Suprapubic skin (tissue), 4 donors: Measurements from ENCODE around the gene MAPK14. TPM values are rescaled to one million over a fixed set of nuclear protein-coding genes. Genes with fewer than 3 reads are reported as not detected.

Source experiments
- DNase-seq, 2 donors: peaks; one replicate each; pipeline ENCODE4 v3.0.0-alpha.2; 2019; ENCODE audit warnings: low spot score in 2 of 2
- H3K27ac ChIP-seq: fragments of 200-600 bp; sonication (generic); one replicate; pipeline ENCODE4 v1.5.1; 2019
- H3K27me3 ChIP-seq: fragments of 200-600 bp; sonication (generic); one replicate; pipeline ENCODE4 v1.5.1; 2019
- H3K36me3 ChIP-seq: fragments of 200-600 bp; sonication (generic); one replicate; pipeline ENCODE4 v1.5.1; 2019
- H3K4me1 ChIP-seq: fragments of 200-600 bp; sonication (generic); one replicate; pipeline ENCODE4 v1.5.1; 2019
- H3K4me3 ChIP-seq: fragments of 200-600 bp; sonication (generic); one replicate; pipeline ENCODE4 v1.5.1; 2019; ENCODE audit warnings: mild to moderate bottlenecking
- H3K9me3 ChIP-seq: fragments of 200-600 bp; sonication (generic); one replicate; pipeline ENCODE4 v1.5.1; 2019
- EP300 ChIP-seq: sonication (generic); formaldehyde crosslinking; IDR thresholded peaks from one replicate; pipeline ENCODE4 v1.6.1; 2017; ENCODE audit warnings: antibody characterized with exemption
- POLR2A ChIP-seq, 2 donors: fragments of 450-650 bp; IDR thresholded peaks; one replicate each; pipeline ENCODE4 v1.6.1; 2017; ENCODE audit warnings: antibody characterized with exemption in 2 of 2, mild to moderate bottlenecking in 2 of 2, moderate library complexity in 2 of 2
- POLR2AphosphoS5 ChIP-seq, 3 donors: sonication (generic); formaldehyde crosslinking; IDR thresholded peaks; one replicate each; pipeline ENCODE4 v1.6.1; 2017; ENCODE audit warnings: antibody characterized with exemption in 3 of 3
- WGBS: methylation state at CpG from one replicate; pipeline ENCODE4 v1.1.5; 2018; 5-methylcytosine and 5-hydroxymethylcytosine counted together
- total RNA-seq, 4 donors: library from RNA; depleted of rRNA; stranded (reverse); fragments of >200 nt; gene quantifications; one replicate each; pipeline ENCODE4 v1.1.0, GENCODE V29; 2016
- TF ChIP-seq, protein P1 (sequence below), 2 donors: fragments of 200-600 bp in 1 of 2; fragments of 450-650 bp in 1 of 2; sonication (generic) in 1 of 2; IDR thresholded peaks; one replicate each; pipeline ENCODE4 v1.5.1; 2016 to 2019; ENCODE audit warnings: antibody characterized with exemption in 2 of 2, mild to moderate bottlenecking in 1 of 2, moderate library complexity in 1 of 2

Gene MAPK14
- total RNA-seq, 4 donors from 2014 or later, result 51.7 to 105 (median 57.8) TPM

DNA sequence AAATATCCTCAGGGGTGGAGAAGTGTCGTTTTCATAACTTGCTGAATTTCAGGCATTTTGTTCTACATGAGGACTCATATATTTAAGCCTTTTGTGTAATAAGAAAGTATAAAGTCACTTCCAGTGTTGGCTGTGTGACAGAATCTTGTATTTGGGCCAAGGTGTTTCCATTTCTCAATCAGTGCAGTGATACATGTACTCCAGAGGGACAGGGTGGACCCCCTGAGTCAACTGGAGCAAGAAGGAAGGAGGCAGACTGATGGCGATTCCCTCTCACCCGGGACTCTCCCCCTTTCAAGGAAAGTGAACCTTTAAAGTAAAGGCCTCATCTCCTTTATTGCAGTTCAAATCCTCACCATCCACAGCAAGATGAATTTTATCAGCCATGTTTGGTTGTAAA lies 82.4 kb downstream of the MAPK14 start:
- 75% methylated on average over 3 of the region's 3 CpGs for WGBS

DNA sequence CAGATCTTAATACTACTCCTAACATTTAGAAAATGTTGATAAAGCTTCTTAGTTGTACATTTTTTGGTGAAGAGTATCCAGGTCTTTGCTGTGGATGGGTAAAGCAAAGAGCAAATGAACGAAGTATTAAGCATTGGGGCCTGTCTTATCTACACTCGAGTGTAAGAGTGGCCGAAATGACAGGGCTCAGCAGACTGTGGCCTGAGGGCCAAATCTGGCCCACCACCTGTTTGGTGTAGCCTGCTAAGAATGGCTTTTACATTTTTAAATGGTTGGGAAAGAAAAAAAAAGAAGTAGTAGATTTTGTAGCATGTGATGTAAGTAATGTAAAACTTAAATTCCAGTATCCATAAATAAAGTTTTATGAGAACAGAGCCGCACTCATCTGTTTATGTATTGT lies 83.3 kb downstream of the MAPK14 start:
- H3K36me3 ChIP-seq, result peaks cover 54% of the 10 kb centered on the region
- no peak for TF ChIP-seq POLR2AphosphoS5 (IDR thresholded peaks at IDR 0.05)
- TF ChIP-seq EP300, result no peak
- TF ChIP-seq POLR2A (IDR thresholded peaks at IDR 0.05), result no peak
- TF ChIP-seq, protein P1, sequence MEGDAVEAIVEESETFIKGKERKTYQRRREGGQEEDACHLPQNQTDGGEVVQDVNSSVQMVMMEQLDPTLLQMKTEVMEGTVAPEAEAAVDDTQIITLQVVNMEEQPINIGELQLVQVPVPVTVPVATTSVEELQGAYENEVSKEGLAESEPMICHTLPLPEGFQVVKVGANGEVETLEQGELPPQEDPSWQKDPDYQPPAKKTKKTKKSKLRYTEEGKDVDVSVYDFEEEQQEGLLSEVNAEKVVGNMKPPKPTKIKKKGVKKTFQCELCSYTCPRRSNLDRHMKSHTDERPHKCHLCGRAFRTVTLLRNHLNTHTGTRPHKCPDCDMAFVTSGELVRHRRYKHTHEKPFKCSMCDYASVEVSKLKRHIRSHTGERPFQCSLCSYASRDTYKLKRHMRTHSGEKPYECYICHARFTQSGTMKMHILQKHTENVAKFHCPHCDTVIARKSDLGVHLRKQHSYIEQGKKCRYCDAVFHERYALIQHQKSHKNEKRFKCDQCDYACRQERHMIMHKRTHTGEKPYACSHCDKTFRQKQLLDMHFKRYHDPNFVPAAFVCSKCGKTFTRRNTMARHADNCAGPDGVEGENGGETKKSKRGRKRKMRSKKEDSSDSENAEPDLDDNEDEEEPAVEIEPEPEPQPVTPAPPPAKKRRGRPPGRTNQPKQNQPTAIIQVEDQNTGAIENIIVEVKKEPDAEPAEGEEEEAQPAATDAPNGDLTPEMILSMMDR (IDR thresholded peaks at IDR 0.05), result no peak

More for the DNA sequence above, 82.4 kb downstream of the MAPK14 start:
- Histone ChIP-seq H3K27ac (no peak overlapping the region), H3K36me3 (peaks cover 54% of the 10 kb centered on the region), H3K4me1 (peaks cover 9% of the 10 kb centered on the region), H3K9me3 (no peaks in the 10 kb centered on the region), H3K27me3 (no peaks in the 10 kb centered on the region), H3K4me3 (no peak overlapping the region)
- TF ChIP-seq, protein P1 (IDR thresholded peaks at IDR 0.05), result no peak
- TF ChIP-seq POLR2AphosphoS5 (IDR thresholded peaks at IDR 0.05) (no peak), EP300 (no peak), POLR2A (IDR thresholded peaks at IDR 0.05) (no peak)
- DNase-seq, result no peak

DNA sequence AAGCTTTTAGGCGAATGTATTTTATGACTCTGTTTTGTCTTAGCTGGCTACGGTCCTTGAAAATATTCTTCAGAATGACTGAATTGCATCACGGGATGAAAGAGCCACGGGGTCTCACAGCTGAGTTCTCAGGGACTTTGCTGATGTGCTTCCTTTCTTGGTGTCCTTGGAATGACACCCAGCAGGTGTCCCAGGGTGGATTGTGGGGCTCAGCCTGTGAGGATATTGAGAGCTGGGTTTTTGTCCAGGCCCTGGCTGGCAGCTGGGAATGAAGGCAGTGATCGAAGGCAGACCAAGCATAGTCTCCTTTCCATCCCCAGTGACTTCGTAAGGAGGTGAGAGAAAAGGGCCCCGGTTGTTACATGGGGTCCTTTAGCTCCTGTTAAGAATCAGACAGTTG lies 83.9 kb downstream of the MAPK14 start:
- WGBS, result 98% methylated on average over 7 of the region's 7 CpGs

More for the DNA sequence above, 83.3 kb downstream of the MAPK14 start:
- peaks cover 9% of the 10 kb centered on the region for H3K4me1 ChIP-seq
- no peak for DNase-seq
- no peaks in the 10 kb centered on the region for H3K27me3 ChIP-seq
- H3K27ac ChIP-seq, result no peak overlapping the region
- 96% methylated on average over 4 of the region's 4 CpGs for WGBS
- no peaks in the 10 kb centered on the region for H3K9me3 ChIP-seq
- H3K4me3 ChIP-seq, result no peak overlapping the region

DNA sequence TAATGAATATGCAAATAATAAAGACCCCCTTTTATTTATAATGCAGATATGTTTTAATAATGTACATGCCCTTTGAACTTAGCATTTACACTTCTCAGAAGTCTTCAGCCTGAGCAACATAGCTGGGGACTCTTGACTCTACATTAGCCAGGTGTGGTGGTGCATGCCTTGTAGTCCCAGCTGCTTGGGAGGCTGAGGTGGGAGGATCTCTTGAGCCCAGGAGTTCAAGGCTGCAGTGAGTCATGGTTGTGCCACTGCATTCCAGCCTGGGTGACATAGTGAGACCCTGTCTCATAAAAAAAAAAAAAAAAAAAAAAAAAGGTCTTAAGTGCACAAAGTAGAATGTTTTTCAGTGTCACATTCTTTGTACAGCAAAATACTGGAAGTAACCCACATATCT lies 85.4 kb downstream of the MAPK14 start:
- no peaks in the 10 kb centered on the region for H3K27me3 ChIP-seq
- no peak for DNase-seq
- H3K9me3 ChIP-seq, result no peaks in the 10 kb centered on the region
- peaks cover 14% of the 10 kb centered on the region for H3K4me1 ChIP-seq
- H3K27ac ChIP-seq, result no peak overlapping the region
- no peak overlapping the region for H3K4me3 ChIP-seq
- peaks cover 39% of the 10 kb centered on the region for H3K36me3 ChIP-seq
- no peak for TF ChIP-seq POLR2A (IDR thresholded peaks at IDR 0.05)
- TF ChIP-seq POLR2AphosphoS5 (IDR thresholded peaks at IDR 0.05), result no peak
- TF ChIP-seq, protein P1 (IDR thresholded peaks at IDR 0.05), result no peak
- no peak for TF ChIP-seq EP300

More for the DNA sequence above, 83.9 kb downstream of the MAPK14 start:
- DNase-seq, result no peak
- no peaks in the 10 kb centered on the region for H3K9me3 ChIP-seq
- H3K36me3 ChIP-seq, result peaks cover 54% of the 10 kb centered on the region
- peaks cover 9% of the 10 kb centered on the region for H3K4me1 ChIP-seq
- H3K27ac ChIP-seq, result no peak overlapping the region
- no peak overlapping the region for H3K4me3 ChIP-seq
- TF ChIP-seq, protein P1 (IDR thresholded peaks at IDR 0.05), result no peak
- no peaks in the 10 kb centered on the region for H3K27me3 ChIP-seq

DNA sequence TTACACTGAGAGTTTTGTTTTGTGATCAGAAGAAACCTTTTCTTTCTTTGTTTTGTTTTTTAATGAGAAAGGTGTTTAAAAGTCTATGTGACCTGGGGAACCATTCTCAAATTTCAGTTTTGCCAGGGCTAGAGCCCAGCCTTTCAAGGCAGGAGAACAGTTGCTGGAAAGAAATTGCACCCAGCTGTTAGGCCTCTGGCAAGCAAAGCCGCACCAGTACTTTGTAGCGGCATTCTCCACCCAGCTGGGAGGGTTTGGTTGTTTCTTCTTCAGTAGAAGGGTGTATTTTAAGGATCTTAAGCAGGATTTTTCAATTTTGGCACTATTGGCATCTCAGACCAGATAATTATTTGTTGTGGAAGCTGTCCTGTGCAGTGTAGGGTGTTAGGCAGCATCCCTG lies 86.1 kb downstream of the MAPK14 start:
- DNase-seq, result no peak
- Histone ChIP-seq H3K4me1 (peaks cover 17% of the 10 kb centered on the region), H3K27me3 (no peaks in the 10 kb centered on the region), H3K9me3 (no peaks in the 10 kb centered on the region), H3K27ac (no peak overlapping the region), H3K4me3 (no peak overlapping the region), H3K36me3 (peaks cover 33% of the 10 kb centered on the region)
- TF ChIP-seq, protein P1 (IDR thresholded peaks at IDR 0.05), result no peak
- no peak for TF ChIP-seq POLR2AphosphoS5 (IDR thresholded peaks at IDR 0.05)
- no peak for TF ChIP-seq POLR2A (IDR thresholded peaks at IDR 0.05)
- no peak for TF ChIP-seq EP300
- 63% methylated on average over 2 of the region's 2 CpGs for WGBS
